ENCODE measurements around the gene SH3BGR. TPM values are rescaled to one million over a fixed set of nuclear protein-coding genes. Genes with fewer than 3 reads are reported as not detected.

SH3BGR gene
- total RNA-seq, 1 donor from 2014 or later = 15.2 TPM

DNA sequence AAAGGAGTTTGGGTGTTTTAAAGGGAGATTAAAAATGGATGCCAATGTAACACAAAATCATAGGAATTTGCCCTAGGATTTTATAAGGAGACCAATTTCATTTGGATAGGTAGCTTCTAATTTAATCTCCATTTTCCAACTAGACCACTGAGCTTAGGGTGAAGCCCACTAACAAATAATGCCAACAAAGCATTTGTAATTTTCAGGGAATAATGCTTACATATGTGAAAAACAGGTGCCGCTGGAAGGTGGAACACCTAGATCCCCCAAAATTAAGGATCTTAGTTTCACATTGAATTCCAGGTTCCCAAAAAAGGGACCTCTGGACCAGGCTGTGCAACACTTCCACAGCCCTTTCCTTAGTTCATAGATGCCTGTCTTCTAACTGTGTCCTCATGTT, 94.8 kb downstream of the SH3BGR start:
- no peak for DNase-seq (ENCODE audit: low spot score)

DNA sequence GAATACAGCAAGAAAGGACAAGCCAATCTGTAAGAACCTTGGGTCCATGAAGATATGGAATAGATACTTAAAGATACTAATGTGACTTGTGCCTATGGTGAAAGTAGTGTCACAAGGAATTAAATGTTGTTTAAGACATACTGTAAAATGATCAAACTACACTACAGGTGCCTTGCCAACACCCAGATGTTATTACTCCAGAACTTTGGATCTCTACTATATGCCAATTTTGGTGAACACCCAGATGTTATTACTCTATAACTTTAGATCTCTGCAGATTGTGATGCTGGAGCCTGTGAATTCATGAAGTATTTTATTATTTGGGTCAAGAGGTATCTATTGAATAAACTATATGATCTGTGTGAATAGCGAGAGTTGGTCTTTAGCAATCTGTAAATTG, 101.1 kb downstream of the SH3BGR start:
- DNase-seq (ENCODE audit: low spot score) = no peak

DNA sequence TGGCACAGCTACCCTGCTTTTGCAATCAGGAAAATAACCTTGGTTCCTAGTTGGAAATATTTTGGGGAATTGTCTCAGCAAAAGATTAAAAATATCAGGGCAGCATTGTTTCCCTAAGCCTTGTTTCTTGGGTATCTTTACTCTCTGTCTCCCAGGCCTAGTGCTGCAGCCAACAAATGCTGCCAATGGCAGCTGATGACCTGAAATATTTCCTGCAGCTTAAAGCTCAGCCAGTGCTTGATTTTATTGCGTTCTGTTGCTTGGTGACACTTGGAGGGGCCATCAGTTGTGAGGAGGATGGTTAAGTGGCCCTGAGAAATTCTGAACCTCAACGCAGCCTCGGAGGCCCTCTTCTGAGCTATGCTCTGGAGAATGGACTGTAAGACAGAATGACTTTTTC, 101.6 kb downstream of the SH3BGR start:
- no peak for DNase-seq (ENCODE audit: low spot score)

- no peak for DNase-seq (ENCODE audit: low spot score)
These were observed 104.3 kb downstream of the SH3BGR start for GRCh38 chr21:39555911-39556590.

- DNase-seq (ENCODE audit: low spot score) = no peak
These were observed 107.7 kb downstream of the SH3BGR start for GRCh38 chr21:39559511-39559910.

GRCh38 chr21:39561140-39561539, 109.4 kb downstream of the SH3BGR start:
- DNase-seq (ENCODE audit: low spot score) = no peak

GRCh38 chr21:39562791-39563770, 111.3 kb downstream of the SH3BGR start:
- DNase-seq (ENCODE audit: low spot score) = no peak

- no peak for DNase-seq (ENCODE audit: low spot score)
These were observed 112.4 kb downstream of the SH3BGR start for GRCh38 chr21:39564200-39564599.

Other genes with a start within 250 kb of the SH3BGR start
- 97.0 TPM for gene BRWD1, start 138.3 kb upstream of the SH3BGR start, total RNA-seq (ENCODE audit: insufficient read depth, low replicate concordance)
- gene HMGN1, start 102.9 kb upstream of the SH3BGR start, total RNA-seq (ENCODE audit: insufficient read depth, low replicate concordance) = 198 TPM
- 19.7 TPM for gene LCA5L, start 6.2 kb upstream of the SH3BGR start, total RNA-seq (ENCODE audit: insufficient read depth, low replicate concordance)
- 1.2 TPM for gene B3GALT5, start 161.0 kb downstream of the SH3BGR start, total RNA-seq (ENCODE audit: insufficient read depth, low replicate concordance)

All from umbilical cord (tissue), 2 donors.